GM19035 (cell line): ENCODE results near the gene SNRNP25.

Experiments used
- ATAC-seq: cut with Tn5 transposase; IDR thresholded peaks from one replicate; pipeline ENCODE4 v1.9.1; 2021; ENCODE audit not compliant: unreplicated experiment

The SNRNP25 gene

GRCh38 chr16:77273-77806 lies 23.7 kb downstream of the SNRNP25 start:
- peak; percentile 31 for ATAC-seq

- peak; percentile 79 for ATAC-seq
Observed at GRCh38 chr16:77807-78443, 24.3 kb downstream of the SNRNP25 start, which contains the start of gene MPG. TSS of gene MPG (plus strand) at chr16:78225. CDS start at chr16:78310, 85 bp downstream.

DNA sequence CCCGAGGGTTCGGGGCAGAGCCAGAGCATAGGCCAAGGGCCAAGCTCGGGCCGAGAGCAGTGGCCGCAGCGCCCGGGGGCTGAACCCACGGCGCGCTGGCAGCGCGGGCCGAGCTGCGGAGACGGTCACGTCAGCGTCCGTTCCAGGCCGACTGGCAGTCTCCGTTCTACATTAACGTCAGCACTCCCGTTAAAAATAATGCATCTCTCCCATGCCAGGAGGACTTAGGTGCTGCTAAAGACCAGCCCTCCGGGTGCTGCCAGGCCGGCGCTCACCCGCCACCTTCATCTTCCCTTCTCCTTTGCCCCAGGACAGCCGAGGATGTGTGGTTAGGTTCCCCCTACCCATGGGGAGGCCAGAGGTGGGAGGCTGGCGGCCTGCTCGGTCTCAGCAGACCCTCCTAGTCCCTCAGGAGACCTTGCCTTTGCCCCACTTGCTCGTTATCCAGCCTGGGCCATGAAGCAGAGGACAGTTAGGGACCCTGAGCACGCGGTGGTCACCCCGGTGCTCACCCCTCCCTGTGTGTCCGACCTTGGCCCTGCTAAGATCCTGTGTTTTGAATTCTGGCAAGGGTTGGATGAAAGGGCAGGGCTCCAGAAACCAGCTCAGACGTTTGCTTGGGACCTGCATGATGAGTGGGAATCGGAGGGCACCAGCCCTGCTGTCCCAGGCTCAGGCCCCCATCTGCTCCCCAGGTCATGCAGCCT lies 25.0 kb downstream of the SNRNP25 start:
- peak; percentile 40 for ATAC-seq

DNA sequence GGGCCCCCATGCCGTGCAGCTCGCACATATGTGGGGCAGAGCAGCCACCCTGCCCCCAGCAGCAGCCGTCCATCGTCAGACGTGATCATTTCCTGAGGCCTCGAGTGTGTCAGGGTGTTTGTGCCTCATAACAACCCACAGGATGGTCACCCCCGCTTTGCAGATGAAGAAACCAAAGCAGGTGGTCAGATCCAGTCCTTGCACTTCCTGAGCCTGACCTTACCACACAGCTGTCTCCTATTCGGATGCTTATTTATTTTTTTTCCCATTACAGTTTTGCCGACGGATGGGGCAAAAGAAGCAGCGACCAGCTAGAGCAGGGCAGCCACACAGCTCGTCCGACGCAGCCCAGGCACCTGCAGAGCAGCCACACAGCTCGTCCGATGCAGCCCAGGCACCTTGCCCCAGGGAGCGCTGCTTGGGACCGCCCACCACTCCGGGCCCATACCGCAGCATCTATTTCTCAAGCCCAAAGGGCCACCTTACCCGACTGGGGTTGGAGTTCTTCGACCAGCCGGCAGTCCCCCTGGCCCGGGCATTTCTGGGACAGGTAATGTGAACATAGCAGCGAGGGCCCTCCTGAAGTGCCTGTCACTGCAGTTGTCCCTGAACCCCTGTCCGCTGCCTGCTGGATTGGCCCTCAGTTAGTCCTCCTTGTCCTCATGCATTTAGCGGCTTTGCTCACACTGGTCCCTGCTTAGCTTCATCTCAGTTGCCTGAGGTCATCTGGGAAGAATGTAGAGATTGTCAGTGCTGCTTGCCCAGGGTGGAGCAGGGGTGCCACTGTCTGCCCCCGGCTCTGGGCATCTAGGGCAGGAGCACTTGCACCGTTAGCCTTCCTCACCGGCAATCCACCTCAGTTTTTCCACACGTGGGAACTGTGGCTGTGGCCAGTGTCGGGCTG lies 25.8 kb downstream of the SNRNP25 start:
- no peak for ATAC-seq

GRCh38 chr16:83060-83603 lies 29.5 kb downstream of the SNRNP25 start:
- ATAC-seq: no peak

- ATAC-seq: no peak
Observed at GRCh38 chr16:83781-84615, 30.4 kb downstream of the SNRNP25 start.

- ATAC-seq: no peak
Observed at GRCh38 chr16:84718-85406, 31.2 kb downstream of the SNRNP25 start.

DNA sequence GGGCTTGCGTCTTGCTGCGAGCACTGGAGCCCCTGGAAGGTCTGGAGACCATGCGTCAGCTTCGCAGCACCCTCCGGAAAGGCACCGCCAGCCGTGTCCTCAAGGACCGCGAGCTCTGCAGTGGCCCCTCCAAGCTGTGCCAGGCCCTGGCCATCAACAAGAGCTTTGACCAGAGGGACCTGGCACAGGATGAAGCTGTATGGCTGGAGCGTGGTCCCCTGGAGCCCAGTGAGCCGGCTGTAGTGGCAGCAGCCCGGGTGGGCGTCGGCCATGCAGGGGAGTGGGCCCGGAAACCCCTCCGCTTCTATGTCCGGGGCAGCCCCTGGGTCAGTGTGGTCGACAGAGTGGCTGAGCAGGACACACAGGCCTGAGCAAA lies 31.8 kb downstream of the SNRNP25 start:
- no peak for ATAC-seq

DNA sequence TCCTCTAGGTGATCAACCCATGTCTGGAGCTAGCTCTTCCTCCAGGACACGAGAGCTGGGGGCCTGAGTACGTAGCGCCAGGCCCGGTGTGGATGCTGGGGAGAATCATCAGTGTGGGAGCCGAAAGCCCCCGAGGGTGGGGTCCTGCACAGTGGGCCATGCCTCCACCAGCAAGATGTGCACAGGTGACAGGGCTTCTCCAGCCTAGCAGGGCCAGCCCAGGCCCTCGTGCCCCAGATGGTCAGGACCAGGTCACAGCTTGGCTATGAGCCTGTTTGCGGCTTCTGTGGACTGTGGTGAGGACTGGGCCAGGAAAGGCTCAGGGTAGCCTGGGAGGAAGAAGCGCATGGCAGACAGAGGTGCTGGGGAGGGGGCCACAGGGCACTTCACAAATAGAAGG lies 32.2 kb downstream of the SNRNP25 start:
- no peak for ATAC-seq

- no peak for ATAC-seq
Observed at GRCh38 chr16:86483-86952, 32.9 kb downstream of the SNRNP25 start.

DNA sequence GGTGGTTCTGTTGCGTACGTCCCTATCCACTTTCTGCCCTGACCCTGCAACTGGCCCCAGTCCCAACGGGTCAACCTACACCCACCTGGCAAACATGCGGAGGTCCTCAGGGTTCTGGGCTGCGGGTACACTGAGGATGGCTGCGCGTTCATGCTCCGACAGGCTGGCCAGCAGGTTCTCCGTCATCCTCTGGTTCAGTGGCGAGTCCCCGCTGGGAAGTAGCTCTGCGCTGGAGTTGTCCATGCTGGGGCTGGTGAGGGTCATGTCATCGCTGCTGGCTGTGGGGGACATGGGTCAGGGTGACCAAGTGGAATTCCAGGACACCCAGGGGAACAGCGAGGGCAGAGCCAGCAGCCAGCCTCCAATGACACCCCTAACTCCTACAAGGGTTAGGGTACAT lies 35.0 kb downstream of the SNRNP25 start:
- ATAC-seq: no peak

DNA sequence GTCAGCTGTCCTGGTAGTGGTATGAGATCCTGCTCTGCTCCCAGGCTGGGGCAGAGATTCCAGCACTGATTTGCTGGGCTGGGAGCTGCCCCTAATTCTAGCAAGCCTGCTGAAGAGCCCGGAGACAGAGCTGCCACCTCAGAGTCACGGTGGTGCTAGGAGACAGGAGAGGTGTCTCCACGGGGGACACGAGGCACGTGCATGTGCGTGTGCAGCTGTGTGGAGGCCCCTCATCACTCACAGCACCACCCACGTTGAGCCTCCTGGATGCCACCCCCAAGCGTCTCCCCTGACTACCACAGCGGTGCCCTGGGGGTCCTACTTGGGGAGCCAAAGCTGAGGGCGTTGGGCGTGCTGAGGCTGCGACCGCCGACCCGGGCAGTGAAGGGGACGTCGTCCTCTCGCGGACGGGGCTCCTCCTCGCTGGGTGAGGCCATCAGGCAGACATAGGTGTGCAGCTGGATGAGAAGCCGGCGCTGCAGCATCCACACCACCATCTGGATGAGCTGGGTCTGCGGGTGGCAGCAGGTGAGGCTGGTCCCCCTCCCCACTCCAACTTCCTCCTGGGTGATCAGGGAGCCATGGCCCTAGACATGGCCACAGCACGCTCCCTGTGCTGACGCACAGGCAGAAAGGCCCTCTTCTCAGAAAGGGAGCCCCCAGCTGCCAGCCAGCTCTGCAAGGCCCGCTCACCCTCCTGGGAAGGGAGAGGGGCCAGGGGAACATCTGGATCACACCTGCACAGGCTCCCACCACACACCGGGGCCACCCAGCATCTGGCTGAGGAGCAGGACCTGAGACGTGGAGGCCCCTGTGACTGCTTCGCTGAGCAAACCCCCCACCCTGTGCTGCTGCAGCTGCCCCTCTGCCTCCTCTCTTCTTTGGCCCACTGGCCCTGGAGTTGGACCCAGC lies 36.0 kb downstream of the SNRNP25 start:
- ATAC-seq: no peak

- ATAC-seq: no peak
Observed at GRCh38 chr16:91484-91883, 37.9 kb downstream of the SNRNP25 start.

DNA sequence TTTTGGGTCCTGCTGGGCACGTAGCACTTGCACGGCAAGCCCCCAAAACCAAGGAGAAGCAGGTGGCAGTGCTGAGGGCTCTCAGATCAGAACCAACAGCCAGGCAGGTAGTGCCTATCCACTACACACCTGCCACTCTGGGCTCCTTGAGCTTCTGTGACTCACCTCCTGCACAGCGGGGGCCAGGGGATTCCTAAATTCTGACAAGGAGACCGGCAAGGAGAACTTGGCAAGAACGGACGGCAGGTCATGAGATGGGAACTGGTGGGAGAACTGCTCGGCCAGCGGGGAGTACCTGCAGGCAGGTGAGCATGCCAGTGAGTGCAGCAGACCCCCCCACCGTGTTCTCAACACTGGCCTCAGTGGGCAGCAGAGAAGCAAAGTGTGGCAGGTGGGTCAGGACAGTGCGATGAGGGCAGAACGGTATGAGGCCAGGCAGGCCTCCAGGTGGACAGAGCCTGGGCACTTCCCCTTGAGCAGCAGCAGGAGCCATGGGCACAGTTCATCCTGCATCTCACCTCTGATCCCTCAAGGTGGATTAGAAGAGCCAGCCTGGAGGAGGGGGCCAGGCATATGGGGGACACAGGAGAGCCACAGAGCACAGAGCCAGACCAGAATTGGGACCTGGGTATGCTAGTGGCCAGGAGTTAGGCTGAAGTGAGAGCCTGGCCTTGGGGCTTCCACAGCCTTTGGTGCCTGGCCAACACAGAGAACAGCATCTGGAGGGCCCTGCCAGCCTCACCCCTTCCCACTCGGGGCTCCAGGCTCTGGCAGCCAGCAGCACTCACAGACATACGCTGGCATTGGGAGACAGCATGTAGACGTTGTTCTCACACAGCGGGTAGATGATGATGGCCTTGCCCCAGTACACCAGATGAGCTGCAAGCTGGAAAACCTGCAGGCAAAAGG lies 39.1 kb downstream of the SNRNP25 start:
- no peak for ATAC-seq

DNA sequence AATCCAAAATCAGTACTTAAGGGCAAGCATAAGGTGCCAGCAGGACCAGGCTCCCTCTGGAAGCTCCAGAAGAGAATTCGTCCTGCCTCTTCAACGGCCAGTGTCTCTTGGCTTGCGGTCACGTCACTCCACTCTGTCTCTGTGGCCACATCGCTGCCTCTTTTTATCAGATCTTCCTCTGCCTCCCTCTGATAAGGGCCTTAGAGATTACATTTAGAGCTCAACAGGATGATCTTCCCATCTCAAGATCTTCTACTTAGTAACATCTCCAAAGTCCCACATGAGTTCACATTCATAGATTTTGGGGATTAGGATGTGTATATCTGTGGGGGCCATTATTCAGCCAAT lies 41.3 kb downstream of the SNRNP25 start:
- ATAC-seq: no peak

- peak; percentile 57 for ATAC-seq
Observed at GRCh38 chr16:96935-97381, 43.3 kb downstream of the SNRNP25 start.

GRCh38 chr16:97822-98221 lies 44.2 kb downstream of the SNRNP25 start:
- no peak for ATAC-seq

DNA sequence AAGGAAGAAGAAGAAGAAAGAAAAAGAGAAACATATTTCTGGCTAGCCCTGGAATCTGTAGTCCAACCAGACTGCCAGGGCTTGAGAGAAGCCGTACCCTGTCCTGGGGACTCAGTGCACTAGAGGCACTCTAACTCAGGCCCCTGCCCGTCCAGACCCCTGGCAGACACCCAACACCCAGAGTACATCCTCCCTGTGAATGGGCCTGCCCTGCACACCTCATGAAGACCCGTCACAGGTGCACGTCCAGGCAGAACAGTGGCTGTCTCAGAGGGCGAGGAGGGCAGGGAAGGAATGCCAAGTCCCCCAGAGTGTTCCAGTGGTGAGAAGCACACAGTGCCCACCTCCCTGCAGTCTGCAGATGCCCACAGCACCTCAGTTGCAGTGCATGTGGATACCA lies 47.4 kb downstream of the SNRNP25 start:
- ATAC-seq: no peak
